ENCODE data around the gene ZFP2.

The ZFP2 gene

GRCh38 chr5:178931846-178932760 lies 36.4 kb downstream of the ZFP2 start:
- no peak for TF ChIP-seq SPI1 (IDR thresholded peaks at IDR 0.05; ENCODE audit: borderline replicate concordance, low read depth)
- no peak for TF ChIP-seq CTCF (IDR thresholded peaks at IDR 0.05; ENCODE audit: insufficient read depth, low read length)
- TF ChIP-seq POLR2AphosphoS5 (IDR thresholded peaks at IDR 0.05; ENCODE audit: low read depth): no peak
- no peak for TF ChIP-seq REST (IDR thresholded peaks at IDR 0.05; ENCODE audit: insufficient replicate concordance, low read depth)
- TF ChIP-seq GABPA (IDR thresholded peaks at IDR 0.05; ENCODE audit: low read depth): no peak
- H3K27me3 ChIP-seq (ENCODE audit: insufficient read depth, poor library complexity, severe bottlenecking): no peaks in the 10 kb centered on the region
- no peak for DNase-seq (ENCODE audit: low read depth in 1 of 2, low spot score in 1 of 2)
- H3K27ac ChIP-seq (replicated peaks): no peak overlapping the region
- H3K4me3 ChIP-seq (replicated peaks; ENCODE audit: insufficient read depth, low read length): no peak overlapping the region

GRCh38 chr5:178940569-178941360 lies 45.1 kb downstream of the ZFP2 start, which contains the start of gene ZNF454:
TSS of gene ZNF454 (plus strand) at chr5:178941198. CDS start at chr5:178942792, 1,594 bp downstream.
- no peak within 1 kb of the TSS for H3K27ac ChIP-seq (replicated peaks)
- H3K4me3 ChIP-seq (replicated peaks; ENCODE audit: insufficient read depth, low read length): no peak within 1 kb of the TSS
- DNase-seq (ENCODE audit: low read depth in 1 of 2, low spot score in 1 of 2): no peak
- TF ChIP-seq POLR2AphosphoS5 (IDR thresholded peaks at IDR 0.05; ENCODE audit: low read depth): no peak
- no peak for TF ChIP-seq REST (IDR thresholded peaks at IDR 0.05; ENCODE audit: insufficient replicate concordance, low read depth)
- no peak for TF ChIP-seq CTCF (IDR thresholded peaks at IDR 0.05; ENCODE audit: insufficient read depth, low read length)
- TF ChIP-seq SPI1 (IDR thresholded peaks at IDR 0.05; ENCODE audit: borderline replicate concordance, low read depth): no peak
- no peak for TF ChIP-seq GABPA (IDR thresholded peaks at IDR 0.05; ENCODE audit: low read depth)
- H3K27me3 ChIP-seq (ENCODE audit: insufficient read depth, poor library complexity, severe bottlenecking): no peaks in the 10 kb centered on the region

GRCh38 chr5:178941361-178941760 lies 45.6 kb downstream of the ZFP2 start:
- Histone ChIP-seq H3K27me3 (ENCODE audit: insufficient read depth, poor library complexity, severe bottlenecking) (no peaks in the 10 kb centered on the region), H3K4me3 (replicated peaks; ENCODE audit: insufficient read depth, low read length) (no peak overlapping the region), H3K27ac (replicated peaks) (no peak overlapping the region)
- no peak for TF ChIP-seq SPI1 (IDR thresholded peaks at IDR 0.05; ENCODE audit: borderline replicate concordance, low read depth)
- TF ChIP-seq POLR2AphosphoS5 (IDR thresholded peaks at IDR 0.05; ENCODE audit: low read depth): no peak
- no peak for TF ChIP-seq CTCF (IDR thresholded peaks at IDR 0.05; ENCODE audit: insufficient read depth, low read length)
- TF ChIP-seq REST (IDR thresholded peaks at IDR 0.05; ENCODE audit: insufficient replicate concordance, low read depth): no peak
- no peak for TF ChIP-seq GABPA (IDR thresholded peaks at IDR 0.05; ENCODE audit: low read depth)
- DNase-seq (ENCODE audit: low read depth in 1 of 2, low spot score in 1 of 2): no peak

Data from HL-60 (cell line).